WTC11 (cell line): Measurements from ENCODE around the gene NRBF2. TPM values are rescaled to one million over a fixed set of nuclear protein-coding genes. Genes with fewer than 3 reads are reported as not detected.

Experiments used
- ATAC-seq: fragments of 200-7000 bp; cut with Tn5 transposase; 2 replicates; pipeline ENCODE4 v1.10.0; 2021; ENCODE audit warnings: mild to moderate bottlenecking, moderate library complexity
- CTCF ChIA-PET: fragments of 300-600 bp; sonication (Branson Sonifier 250); formaldehyde crosslinking; loops from one replicate; lab custom pipeline; 2021; ENCODE audit warnings: antibody characterized with exemption; lab: Charles Lee
- POLR2A ChIA-PET: fragments of 350-600 bp; sonication (Branson Sonifier 250); formaldehyde crosslinking; loops from one replicate; lab custom pipeline; 2021; ENCODE audit warnings: antibody characterized with exemption; lab: Charles Lee
- DNase-seq: peaks from one replicate; pipeline ENCODE4 v3.0.0; 2021; ENCODE audit warnings: low spot score
- H3K27ac Mint-ChIP-seq: 2 replicates; pipeline ENCODE4 v1.8.0; 2021; ENCODE audit warnings: mixed read lengths
- H3K27me3 Mint-ChIP-seq: 2 replicates; pipeline ENCODE4 v1.8.0; 2021; ENCODE audit warnings: low read depth, mild to moderate bottlenecking, moderate library complexity, mixed read lengths
- H3K36me3 Mint-ChIP-seq: 2 replicates; pipeline ENCODE4 v1.8.0; 2021; ENCODE audit warnings: mixed read lengths
- H3K4me1 Mint-ChIP-seq: 2 replicates; pipeline ENCODE4 v1.8.0; 2022; ENCODE audit warnings: mixed read lengths
- H3K4me3 Mint-ChIP-seq: 2 replicates; pipeline ENCODE4 v1.8.0; 2021; ENCODE audit warnings: mild to moderate bottlenecking, moderate library complexity, mixed read lengths
- H3K9me3 Mint-ChIP-seq: 2 replicates; pipeline ENCODE4 v1.8.0; 2021; ENCODE audit warnings: mixed read lengths
- ARID4B ChIP-seq: sonication (generic); formaldehyde crosslinking; IDR thresholded peaks from 2 replicates; pipeline ENCODE4 v1.8.0; 2023; ENCODE audit warnings: missing genetic modification reagents, mild to moderate bottlenecking, borderline replicate concordance
- ATF2 ChIP-seq: sonication (generic); formaldehyde crosslinking; IDR thresholded peaks from 2 replicates; pipeline ENCODE4 v1.8.1; 2022; ENCODE audit warnings: low read depth, missing genetic modification reagents, borderline replicate concordance
- ESRRA ChIP-seq: sonication (generic); formaldehyde crosslinking; IDR thresholded peaks from 2 replicates; pipeline ENCODE4 v1.8.1; 2022; ENCODE audit warnings: mild to moderate bottlenecking, missing genetic modification reagents, borderline replicate concordance
- GRHL2 ChIP-seq: fragments of 250-450 bp; sonication (Bioruptor Pico); IDR thresholded peaks from 2 replicates; pipeline ENCODE4 v1.8.0; 2022; ENCODE audit warnings: mild to moderate bottlenecking, moderate library complexity; ENCODE audit not compliant: insufficient replicate concordance, severe bottlenecking
- JUN ChIP-seq: sonication (generic); formaldehyde crosslinking; IDR thresholded peaks from 2 replicates; pipeline ENCODE4 v1.8.0; 2023; ENCODE audit warnings: mild to moderate bottlenecking, missing genetic modification reagents
- KAT7 ChIP-seq: sonication (generic); formaldehyde crosslinking; IDR thresholded peaks from 2 replicates; pipeline ENCODE4 v1.8.1; 2023; ENCODE audit warnings: missing genetic modification reagents, mild to moderate bottlenecking, borderline replicate concordance
- NR1H2 ChIP-seq: sonication (generic); formaldehyde crosslinking; IDR thresholded peaks from 2 replicates; pipeline ENCODE4 v1.9.0; 2021; ENCODE audit warnings: mild to moderate bottlenecking, moderate library complexity, missing genetic modification reagents
- PRDM15 ChIP-seq: sonication (generic); formaldehyde crosslinking; IDR thresholded peaks from 2 replicates; pipeline ENCODE4 v1.8.0; 2022; ENCODE audit warnings: missing genetic modification reagents
- RORB ChIP-seq: fragments of 250-450 bp; sonication (Bioruptor Pico); IDR thresholded peaks from 2 replicates; pipeline ENCODE4 v1.9.0; 2021; ENCODE audit warnings: mild to moderate bottlenecking
- TEAD4 ChIP-seq: sonication (generic); formaldehyde crosslinking; IDR thresholded peaks from 2 replicates; pipeline ENCODE4 v1.8.0; 2022; ENCODE audit warnings: mild to moderate bottlenecking, missing genetic modification reagents
- TP53 ChIP-seq: sonication (generic); formaldehyde crosslinking; IDR thresholded peaks from 2 replicates; pipeline ENCODE4 v1.8.1; 2023; ENCODE audit warnings: mild to moderate bottlenecking, missing genetic modification reagents
- ZBTB21 ChIP-seq: sonication (generic); formaldehyde crosslinking; IDR thresholded peaks from 2 replicates; pipeline ENCODE4 v1.8.1; 2023; ENCODE audit warnings: mild to moderate bottlenecking, missing genetic modification reagents, borderline replicate concordance
- ZNF138 ChIP-seq: sonication (generic); formaldehyde crosslinking; conservative IDR thresholded peaks from 2 replicates; pipeline ENCODE4 v1.8.1; 2022; ENCODE audit warnings: mild to moderate bottlenecking, moderate library complexity, missing genetic modification reagents
- ZNF396 ChIP-seq: fragments of 250-450 bp; sonication (Bioruptor Pico); IDR thresholded peaks from 2 replicates; pipeline ENCODE4 v1.8.0; 2021; ENCODE audit warnings: mild to moderate bottlenecking, moderate library complexity, borderline replicate concordance
- ZNF532 ChIP-seq: fragments of 250-450 bp; sonication (Bioruptor Pico); IDR thresholded peaks from 2 replicates; pipeline ENCODE4 v1.9.0; 2021; ENCODE audit warnings: mild to moderate bottlenecking, borderline replicate concordance
- ZNF671 ChIP-seq: fragments of 250-450 bp; sonication (Bioruptor Pico); IDR thresholded peaks from 2 replicates; pipeline ENCODE4 v1.8.0; 2021; ENCODE audit warnings: mild to moderate bottlenecking
- total RNA-seq: library from RNA; stranded (reverse); gene quantifications from 3 replicates; pipeline ENCODE4 v1.2.3, GENCODE V29; 2021

NRBF2 gene
- total RNA-seq, 1 experiment from 2014 or later, result 25.9 TPM

- no peak for ATAC-seq
- Mint-ChIP-seq H3K4me3 (no peak overlapping the region), H3K4me1 (no peaks in the 10 kb centered on the region), H3K27ac (peak overlapping the region; percentile 21; the same call in 1 of the 2 replicates), H3K36me3 (peaks cover 90% of the 10 kb centered on the region), H3K27me3 (no peaks in the 10 kb centered on the region), H3K9me3 (no peaks in the 10 kb centered on the region)
- ChIA-PET CTCF (interaction anchor here (0.7 kb wide), 1 partner anchor 174 kb away, joined by 3 read pairs; no protein-coding TSS in a partner anchor), POLR2A (interaction anchor here (0.7 kb wide), 1 partner anchor 261 kb away, joined by 5 read pairs; no protein-coding TSS in a partner anchor)
- no peak for DNase-seq
- TF ChIP-seq ATF2 (CRISPR knock-in tag) (no peak), ZNF532 (CRISPR knock-in tag) (no peak), ARID4B (CRISPR knock-in tag) (no peak), ZBTB21 (CRISPR knock-in tag) (no peak)
Observed at GRCh38 chr10:63192826-63193225, 59.7 kb downstream of the NRBF2 start.

- Mint-ChIP-seq H3K27me3 (no peaks in the 10 kb centered on the region), H3K4me3 (no peak overlapping the region), H3K4me1 (peaks cover 29% of the 10 kb centered on the region), H3K27ac (peak overlapping the region; percentile 6; the same call in 1 of the 2 replicates), H3K9me3 (no peaks in the 10 kb centered on the region), H3K36me3 (peaks cover 69% of the 10 kb centered on the region)
- DNase-seq (no peak), ATAC-seq (no peak)
- POLR2A ChIA-PET, result no interaction called here
- CTCF ChIA-PET, result no interaction called here
- no peak for TF ChIP-seq ZNF671 (CRISPR knock-in tag)
- no peak for TF ChIP-seq ATF2 (CRISPR knock-in tag)
- TF ChIP-seq TEAD4, result no peak
- no peak for TF ChIP-seq PRDM15 (CRISPR knock-in tag)
- TF ChIP-seq TP53, result no peak
- no peak for TF ChIP-seq KAT7 (CRISPR knock-in tag)
- TF ChIP-seq ZNF396 (CRISPR knock-in tag), result no peak
- no peak for TF ChIP-seq NR1H2 (CRISPR knock-in tag)
- TF ChIP-seq ESRRA, result no peak
- TF ChIP-seq GRHL2 (CRISPR knock-in tag), result no peak
- no peak for TF ChIP-seq ZNF138
- TF ChIP-seq JUN (CRISPR knock-in tag), result no peak
- no peak for TF ChIP-seq RORB (CRISPR knock-in tag)
Observed at GRCh38 chr10:63197344-63198092, 64.4 kb downstream of the NRBF2 start.
